Measurements from ENCODE around the gene CPO.

DNA sequence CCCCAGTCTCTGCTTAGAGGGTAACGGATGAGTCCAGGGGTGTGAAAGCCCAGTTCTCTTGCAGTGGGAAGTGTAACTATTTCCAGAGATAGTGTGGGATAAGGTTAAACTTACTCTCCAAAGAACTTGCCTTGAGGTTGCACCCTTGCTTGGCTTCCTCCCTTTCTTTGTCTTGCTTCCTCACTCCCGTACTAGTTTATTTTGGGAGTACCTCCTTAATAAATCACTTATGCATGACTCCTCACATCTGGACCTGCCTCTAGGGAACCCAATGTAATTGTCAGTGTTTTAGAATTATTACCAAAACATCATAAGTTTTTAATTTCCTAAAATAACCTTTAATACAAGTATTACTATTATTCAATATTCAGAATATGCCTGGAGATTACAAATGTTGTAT is 35.2 kb downstream of the CPO start:
- TF ChIP-seq, protein P1, sequence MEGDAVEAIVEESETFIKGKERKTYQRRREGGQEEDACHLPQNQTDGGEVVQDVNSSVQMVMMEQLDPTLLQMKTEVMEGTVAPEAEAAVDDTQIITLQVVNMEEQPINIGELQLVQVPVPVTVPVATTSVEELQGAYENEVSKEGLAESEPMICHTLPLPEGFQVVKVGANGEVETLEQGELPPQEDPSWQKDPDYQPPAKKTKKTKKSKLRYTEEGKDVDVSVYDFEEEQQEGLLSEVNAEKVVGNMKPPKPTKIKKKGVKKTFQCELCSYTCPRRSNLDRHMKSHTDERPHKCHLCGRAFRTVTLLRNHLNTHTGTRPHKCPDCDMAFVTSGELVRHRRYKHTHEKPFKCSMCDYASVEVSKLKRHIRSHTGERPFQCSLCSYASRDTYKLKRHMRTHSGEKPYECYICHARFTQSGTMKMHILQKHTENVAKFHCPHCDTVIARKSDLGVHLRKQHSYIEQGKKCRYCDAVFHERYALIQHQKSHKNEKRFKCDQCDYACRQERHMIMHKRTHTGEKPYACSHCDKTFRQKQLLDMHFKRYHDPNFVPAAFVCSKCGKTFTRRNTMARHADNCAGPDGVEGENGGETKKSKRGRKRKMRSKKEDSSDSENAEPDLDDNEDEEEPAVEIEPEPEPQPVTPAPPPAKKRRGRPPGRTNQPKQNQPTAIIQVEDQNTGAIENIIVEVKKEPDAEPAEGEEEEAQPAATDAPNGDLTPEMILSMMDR (IDR thresholded peaks at IDR 0.05), result no peak
- TF ChIP-seq POLR2AphosphoS5 (IDR thresholded peaks at IDR 0.05), result no peak
